Inflammatory macrophage (primary cell): Measurements from ENCODE around the gene NOX3.
"Not testable (repeated sequence)": the region's sequence is repeated elsewhere in the genome, so short reads cannot be mapped to it uniquely, and the experiment has no call there.

Experiments used
- DNase-seq, 2 donors: peaks; one replicate each; pipeline ENCODE4 v3.0.0-alpha.2; 2020 to 2022

NOX3 gene

DNA sequence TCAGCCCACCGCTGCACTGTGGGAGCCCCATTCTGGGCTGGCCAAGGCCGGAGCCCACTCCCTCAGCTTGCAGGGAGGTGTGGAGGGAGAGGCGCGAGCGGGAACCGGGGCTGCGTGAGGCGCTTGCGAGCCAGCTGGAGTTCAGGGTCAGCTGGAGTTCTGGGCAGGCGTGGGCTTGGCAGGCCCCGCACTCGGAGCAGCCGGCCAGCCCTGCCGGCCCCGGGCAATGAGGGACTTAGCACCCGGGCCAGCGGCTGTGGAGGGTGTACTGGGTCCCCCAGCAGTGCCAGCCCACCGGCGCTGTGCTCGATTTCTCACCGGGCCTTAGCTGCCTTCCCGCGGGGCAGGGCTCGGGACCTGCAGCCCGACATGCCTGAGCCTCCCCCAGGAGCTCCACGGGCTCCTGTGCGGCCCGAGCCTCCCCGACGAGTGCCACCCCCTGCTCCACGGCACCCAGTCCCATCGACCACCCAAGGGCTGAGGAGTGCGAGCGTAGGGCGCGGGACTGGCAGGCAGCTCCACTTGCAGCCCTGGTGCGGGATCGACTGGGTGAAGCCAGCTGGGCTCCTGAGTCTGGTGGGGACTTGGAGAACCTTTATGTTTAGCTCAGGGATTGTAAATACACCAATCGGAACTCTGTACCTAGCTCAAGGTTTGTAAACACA is 92.5 kb downstream of the NOX3 start:
- DNase-seq: not testable (repeated sequence)

- DNase-seq: no peak
These were observed 101.5 kb downstream of the NOX3 start for GRCh38 chr6:155354167-155354566.

GRCh38 chr6:155352811-155353210 is 102.8 kb downstream of the NOX3 start:
- DNase-seq: no peak

- no peak for DNase-seq
These were observed 103.6 kb downstream of the NOX3 start for GRCh38 chr6:155352130-155352420.

- no peak for DNase-seq
These were observed 104.1 kb downstream of the NOX3 start for GRCh38 chr6:155351273-155352129.

DNA sequence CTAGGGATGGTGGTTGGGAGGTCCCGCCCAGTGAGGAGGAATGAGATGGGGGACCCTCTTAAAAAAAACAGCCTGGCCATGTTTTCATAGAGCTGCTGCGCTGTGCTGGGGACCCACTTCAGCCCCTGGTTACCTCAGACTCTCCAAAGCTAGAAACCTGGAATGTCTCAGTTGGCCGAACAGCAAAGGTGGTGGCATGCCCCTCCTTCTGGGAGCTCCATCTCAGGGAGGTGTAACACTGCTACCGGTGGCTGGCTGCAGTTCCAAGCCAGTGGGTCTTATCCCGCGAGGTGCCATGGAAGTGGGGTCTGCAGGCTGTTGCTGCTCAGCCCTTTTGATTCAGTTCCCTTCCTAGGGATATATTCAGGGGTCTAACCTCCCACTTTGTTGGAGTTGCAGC is 105.7 kb downstream of the NOX3 start:
- no peak for DNase-seq

DNA sequence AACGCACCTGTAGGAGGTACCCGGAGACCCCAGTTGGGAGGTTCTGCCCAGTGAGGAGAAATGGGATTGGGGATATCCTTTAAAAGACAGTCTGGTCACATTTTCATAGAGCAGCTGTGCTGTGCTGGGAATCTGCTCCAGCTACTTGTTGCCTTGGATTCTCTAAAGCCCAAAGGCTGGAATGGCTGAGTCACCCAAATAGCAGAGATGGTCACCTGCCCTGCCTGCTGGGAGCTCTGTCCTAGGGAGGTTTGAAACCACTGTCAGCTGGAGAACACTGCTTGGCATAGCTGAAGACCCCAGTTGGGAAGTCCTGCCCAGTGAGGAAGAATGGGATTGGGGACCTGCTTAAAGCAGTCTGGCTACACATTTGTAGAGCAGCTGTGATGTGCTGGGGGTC is 106.5 kb downstream of the NOX3 start:
- DNase-seq: no peak

GRCh38 chr6:155347800-155348199 is 107.8 kb downstream of the NOX3 start:
- DNase-seq: no peak

DNA sequence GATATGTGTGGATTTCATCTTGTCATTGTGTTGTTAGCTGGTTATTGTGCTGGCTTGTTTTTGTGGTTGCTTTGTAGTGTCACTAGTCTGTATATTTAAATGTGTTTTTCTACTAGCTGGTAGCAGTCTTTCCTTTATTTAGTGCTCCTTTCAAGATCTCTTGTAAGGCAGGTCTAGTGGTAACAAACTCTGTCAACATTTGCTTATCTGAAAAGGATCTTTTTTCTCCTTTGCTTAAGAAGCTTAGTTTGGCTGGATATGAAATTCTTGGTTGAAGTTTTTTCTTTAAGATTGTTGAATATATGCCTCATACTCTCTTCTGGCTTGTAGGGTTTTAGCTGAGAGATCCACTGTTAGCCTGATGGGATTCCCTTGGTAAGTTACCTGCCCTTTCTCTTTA is 108.7 kb downstream of the NOX3 start:
- no peak for DNase-seq
